Measurements from ENCODE around the gene EIF2B2.
A peak's percentile ranks its signal among the peaks of the same experiment; 100 is the strongest.

Gene EIF2B2

GRCh38 chr14:75044752-75045151 lies 42.0 kb downstream of the EIF2B2 start:
- DNase-seq (ENCODE audit: low spot score): no peak

GRCh38 chr14:75046275-75046674 lies 43.6 kb downstream of the EIF2B2 start:
- no peak for DNase-seq (ENCODE audit: low spot score)

GRCh38 chr14:75046899-75047298 lies 44.2 kb downstream of the EIF2B2 start:
- no peak for DNase-seq (ENCODE audit: low spot score)

- DNase-seq (ENCODE audit: low spot score): no peak
These were observed 44.8 kb downstream of the EIF2B2 start for GRCh38 chr14:75047506-75047905.

- DNase-seq (ENCODE audit: low spot score): no peak
These were observed 45.4 kb downstream of the EIF2B2 start for GRCh38 chr14:75048101-75048500.

- DNase-seq (ENCODE audit: low spot score): no peak
These were observed 46.4 kb downstream of the EIF2B2 start for GRCh38 chr14:75049136-75049535.

- DNase-seq (ENCODE audit: low spot score): peak; percentile 48
These were observed 47.0 kb downstream of the EIF2B2 start for GRCh38 chr14:75049731-75050201.

GRCh38 chr14:75050852-75051555 lies 48.3 kb downstream of the EIF2B2 start, which contains the start of gene MLH3:
TSS of gene MLH3 (minus strand) at chr14:75051467. CDS start at chr14:75049655, 1,812 bp downstream.
- DNase-seq (ENCODE audit: low spot score): peak; percentile 97

- DNase-seq (ENCODE audit: low spot score): no peak
These were observed 48.8 kb downstream of the EIF2B2 start for GRCh38 chr14:75051556-75051899.

- no peak for DNase-seq (ENCODE audit: low spot score)
These were observed 50.9 kb downstream of the EIF2B2 start for GRCh38 chr14:75053396-75054291.

GRCh38 chr14:75054421-75054820 lies 51.7 kb downstream of the EIF2B2 start:
- DNase-seq (ENCODE audit: low spot score): no peak

- DNase-seq (ENCODE audit: low spot score): no peak
These were observed 56.9 kb downstream of the EIF2B2 start for GRCh38 chr14:75059642-75060041.

GRCh38 chr14:75060420-75060819 lies 57.7 kb downstream of the EIF2B2 start:
- DNase-seq (ENCODE audit: low spot score): no peak

Data from AG20443 (cell line).